Adrenal gland (tissue), 5 donors: ENCODE results near the gene EML6.

Source experiments
- CTCF ChIP-seq, 6 experiments: fragments of 450-650 bp in 4 of 6; fragments of 200-600 bp in 2 of 6; sonication (generic) in 1 of 6; IDR thresholded peaks; 1 replicate in 5 of 6; 2 replicates in 1 of 6; pipeline versions ENCODE4 v1.5.1 to v1.8.0; 2016 to 2021; ENCODE audit warnings: antibody characterized with exemption in 6 of 6, mild to moderate bottlenecking in 2 of 6, moderate library complexity in 1 of 6
- POLR2A ChIP-seq, 2 donors: fragments of 450-650 bp; IDR thresholded peaks; one replicate each; pipeline ENCODE4 v1.6.1; 2017; ENCODE audit warnings: antibody characterized with exemption in 2 of 2, mild to moderate bottlenecking in 2 of 2, moderate library complexity in 1 of 2
- donor health status: DM: no; HTN: no; CAD: no.

GRCh38 chr2:54752439-54752838 is 29.0 kb downstream of the EML6 start:
- TF ChIP-seq POLR2A (IDR thresholded peaks at IDR 0.05) (no peak), CTCF (IDR thresholded peaks at IDR 0.05) (no peak)
